Measurements from ENCODE around the gene ABCA4.

The ABCA4 gene

GRCh38 chr1:94025383-94026340 lies 95.3 kb downstream of the ABCA4 start:
- DNase-seq, result peak; percentile 48

GRCh38 chr1:94024104-94024792 lies 96.7 kb downstream of the ABCA4 start:
- no peak for DNase-seq

GRCh38 chr1:94022471-94023189 lies 98.3 kb downstream of the ABCA4 start:
- DNase-seq, result no peak

- DNase-seq, result no peak
These were observed 100.0 kb downstream of the ABCA4 start for GRCh38 chr1:94020764-94021579.

- no peak for DNase-seq
These were observed 101.6 kb downstream of the ABCA4 start for GRCh38 chr1:94019327-94019726.

GRCh38 chr1:94017155-94017829 lies 103.7 kb downstream of the ABCA4 start:
- no peak for DNase-seq

- DNase-seq, result no peak
These were observed 105.5 kb downstream of the ABCA4 start for GRCh38 chr1:94015489-94015817.

GRCh38 chr1:94014635-94015488 lies 106.1 kb downstream of the ABCA4 start:
- no peak for DNase-seq

GRCh38 chr1:94014087-94014486 lies 106.9 kb downstream of the ABCA4 start:
- no peak for DNase-seq

GRCh38 chr1:94013367-94013878 lies 107.5 kb downstream of the ABCA4 start:
- DNase-seq, result no peak

- DNase-seq, result no peak
These were observed 108.1 kb downstream of the ABCA4 start for GRCh38 chr1:94012708-94013366.

GRCh38 chr1:94011709-94012595 lies 109.0 kb downstream of the ABCA4 start:
- no peak for DNase-seq

GRCh38 chr1:94011129-94011528 lies 109.8 kb downstream of the ABCA4 start:
- DNase-seq, result no peak

GRCh38 chr1:94009304-94009703 lies 111.6 kb downstream of the ABCA4 start:
- DNase-seq, result no peak

- DNase-seq, result no peak
These were observed 114.3 kb downstream of the ABCA4 start for GRCh38 chr1:94006604-94007003.

- DNase-seq, result no peak
These were observed 116.0 kb downstream of the ABCA4 start for GRCh38 chr1:94004924-94005323.

GRCh38 chr1:94002046-94002787 lies 118.7 kb downstream of the ABCA4 start:
- DNase-seq, result no peak

GRCh38 chr1:94001397-94002045 lies 119.4 kb downstream of the ABCA4 start:
- DNase-seq, result no peak
